ENCODE data around the gene LRRTM3.

Gene LRRTM3

DNA sequence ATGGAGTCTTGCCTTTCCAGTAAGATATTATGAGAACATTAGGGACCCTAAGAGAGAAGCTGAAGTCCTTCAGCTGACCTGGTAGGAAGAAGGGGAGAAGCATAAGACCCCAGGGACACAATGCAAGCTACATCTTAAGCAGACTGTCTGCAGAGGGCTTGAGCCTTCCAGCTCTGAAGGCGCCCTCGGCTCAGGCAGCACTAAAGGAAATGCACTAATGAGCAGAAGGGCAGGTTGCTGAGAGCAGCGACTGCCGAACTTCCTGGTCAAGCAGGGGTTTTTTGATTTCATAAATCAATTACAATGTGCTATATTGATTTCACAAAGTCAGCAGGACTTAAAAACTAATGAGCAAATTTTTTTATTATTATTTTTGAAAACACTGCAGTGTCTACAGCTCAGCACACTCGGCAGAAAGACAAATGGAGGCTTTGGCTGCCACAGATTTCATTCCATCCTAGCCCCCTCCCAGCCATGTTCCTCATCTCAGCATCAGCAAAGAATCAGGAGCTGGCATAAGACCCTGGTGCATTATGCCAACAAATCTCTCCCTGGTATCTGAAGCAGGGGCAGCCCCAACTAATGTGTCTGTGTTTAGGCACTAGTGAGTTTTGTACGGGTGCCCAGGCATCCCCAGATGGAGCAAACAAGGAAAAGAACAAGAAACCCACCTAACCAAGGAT is 57.1 kb downstream of the LRRTM3 start:
- Histone ChIP-seq H3K9me3 (replicated peaks; ENCODE audit: insufficient read depth, low read length) (no peaks in the 10 kb centered on the region), H3K27ac (ENCODE audit: low read length) (no peak overlapping the region), H3K4me3 (ENCODE audit: low read length) (no peak overlapping the region), H3F3A (ENCODE audit: insufficient read depth, low read length) (no peaks in the 10 kb centered on the region), H3K4me2 (ENCODE audit: low read depth, low read length) (no peak overlapping the region), H2AFZ (ENCODE audit: low read length) (no peak overlapping the region), H3K9ac (ENCODE audit: low read length) (no peak overlapping the region), H3K27me3 (replicated peaks; ENCODE audit: insufficient read depth, low read length) (no peaks in the 10 kb centered on the region), H3K4me1 (ENCODE audit: low read length) (peaks cover 8% of the 10 kb centered on the region; the same call in 1 of the 2 replicates), H4K20me1 (ENCODE audit: insufficient read depth, low read length) (no peaks in the 10 kb centered on the region), H3K36me3 (replicated peaks; ENCODE audit: insufficient read depth, low read length) (no peaks in the 10 kb centered on the region), H3K9me2 (replicated peaks; ENCODE audit: insufficient read depth, low read length) (no peaks in the 10 kb centered on the region), H3K79me2 (ENCODE audit: low read length) (no peaks in the 10 kb centered on the region)
- no peak for DNase-seq
- no peak for TF ChIP-seq EZH2 (optimal IDR thresholded peaks at IDR 0.05; ENCODE audit: low read depth, low read length)
- TF ChIP-seq CTCF (IDR thresholded peaks at IDR 0.05; ENCODE audit: low read length): no peak
- TF ChIP-seq EZH2phosphoT487 (IDR thresholded peaks at IDR 0.05; ENCODE audit: low read length): no peak

DNA sequence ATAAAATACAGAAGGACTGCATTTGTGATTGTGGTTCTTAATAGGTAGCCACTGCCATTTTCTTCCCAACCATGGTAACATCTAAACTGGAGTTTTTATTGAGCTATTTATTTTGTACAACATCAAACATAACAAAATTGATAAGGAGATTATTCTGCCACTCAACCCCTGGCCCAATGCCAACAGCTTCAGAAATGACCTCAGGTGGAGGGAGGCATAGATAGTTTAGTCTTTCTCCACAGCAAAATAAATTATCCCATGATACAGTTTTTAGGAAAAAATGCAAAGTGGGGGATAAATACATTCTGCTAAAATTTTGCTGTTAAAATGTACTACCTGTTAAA is 57.6 kb downstream of the LRRTM3 start:
- H3K79me2 ChIP-seq (ENCODE audit: low read length): no peaks in the 10 kb centered on the region
- no peaks in the 10 kb centered on the region for H3K27me3 ChIP-seq (replicated peaks; ENCODE audit: insufficient read depth, low read length)
- no peak overlapping the region for H3K9ac ChIP-seq (ENCODE audit: low read length)
- no peak overlapping the region for H3K4me2 ChIP-seq (ENCODE audit: low read depth, low read length)
- peaks cover 8% of the 10 kb centered on the region; the same call in 1 of the 2 replicates for H3K4me1 ChIP-seq (ENCODE audit: low read length)
- H3K4me3 ChIP-seq (ENCODE audit: low read length): no peak overlapping the region
- H3F3A ChIP-seq (ENCODE audit: insufficient read depth, low read length): no peaks in the 10 kb centered on the region
- TF ChIP-seq CTCF (IDR thresholded peaks at IDR 0.05; ENCODE audit: low read length): no peak
- TF ChIP-seq EZH2phosphoT487 (IDR thresholded peaks at IDR 0.05; ENCODE audit: low read length): no peak
- no peak for TF ChIP-seq EZH2 (optimal IDR thresholded peaks at IDR 0.05; ENCODE audit: low read depth, low read length)
- no peak for DNase-seq
- H3K27ac ChIP-seq (ENCODE audit: low read length): no peak overlapping the region
- H4K20me1 ChIP-seq (ENCODE audit: insufficient read depth, low read length): no peaks in the 10 kb centered on the region
- H2AFZ ChIP-seq (ENCODE audit: low read length): no peak overlapping the region
- no peaks in the 10 kb centered on the region for H3K36me3 ChIP-seq (replicated peaks; ENCODE audit: insufficient read depth, low read length)
- no peaks in the 10 kb centered on the region for H3K9me3 ChIP-seq (replicated peaks; ENCODE audit: insufficient read depth, low read length)
- H3K9me2 ChIP-seq (replicated peaks; ENCODE audit: insufficient read depth, low read length): no peaks in the 10 kb centered on the region

DNA sequence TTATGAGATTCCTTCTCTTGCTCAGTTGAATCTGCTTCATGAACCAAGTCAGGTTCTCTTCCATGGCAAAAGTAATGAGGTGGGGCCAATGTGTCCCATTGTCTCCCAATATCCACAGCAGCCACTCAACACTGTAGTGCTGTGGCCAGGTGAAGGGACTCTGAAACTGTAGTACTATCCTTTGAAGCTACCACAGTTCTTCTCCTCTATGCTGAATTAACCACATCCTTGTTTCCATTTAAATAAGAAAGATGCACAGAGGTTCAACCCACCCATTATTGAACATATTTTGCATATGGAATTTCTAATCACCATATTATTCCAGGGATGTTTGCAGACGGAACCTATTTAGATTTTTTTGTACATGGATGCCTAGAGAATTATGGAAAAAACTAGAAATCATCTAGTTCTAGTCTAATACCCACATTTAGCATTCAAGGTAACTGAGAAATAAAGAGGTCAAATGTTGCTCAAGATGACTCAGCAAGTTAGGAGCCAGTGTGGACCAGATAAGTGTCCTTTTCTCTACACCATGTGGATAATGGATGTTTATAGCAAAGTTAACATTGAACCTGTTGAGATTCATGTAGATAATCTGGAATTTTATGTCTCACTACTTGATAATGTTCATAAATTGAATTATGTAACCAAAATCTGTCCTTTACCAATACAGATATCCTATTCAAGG is 64.5 kb downstream of the LRRTM3 start:
- TF ChIP-seq EZH2 (optimal IDR thresholded peaks at IDR 0.05; ENCODE audit: low read depth, low read length) (no peak), CTCF (IDR thresholded peaks at IDR 0.05; ENCODE audit: low read length) (no peak), EZH2phosphoT487 (IDR thresholded peaks at IDR 0.05; ENCODE audit: low read length) (no peak)
- no peak overlapping the region for H2AFZ ChIP-seq (ENCODE audit: low read length)
- no peaks in the 10 kb centered on the region for H3K36me3 ChIP-seq (replicated peaks; ENCODE audit: insufficient read depth, low read length)
- H3F3A ChIP-seq (ENCODE audit: insufficient read depth, low read length): no peaks in the 10 kb centered on the region
- no peaks in the 10 kb centered on the region; the same call in 1 of the 2 replicates for H3K4me1 ChIP-seq (ENCODE audit: low read length)
- H3K9me3 ChIP-seq (replicated peaks; ENCODE audit: insufficient read depth, low read length): no peaks in the 10 kb centered on the region
- no peak overlapping the region for H3K4me2 ChIP-seq (ENCODE audit: low read depth, low read length)
- H3K79me2 ChIP-seq (ENCODE audit: low read length): no peaks in the 10 kb centered on the region
- H3K27me3 ChIP-seq (replicated peaks; ENCODE audit: insufficient read depth, low read length): no peaks in the 10 kb centered on the region
- H4K20me1 ChIP-seq (ENCODE audit: insufficient read depth, low read length): no peaks in the 10 kb centered on the region
- no peaks in the 10 kb centered on the region for H3K9me2 ChIP-seq (replicated peaks; ENCODE audit: insufficient read depth, low read length)
- no peak overlapping the region for H3K9ac ChIP-seq (ENCODE audit: low read length)
- no peak overlapping the region for H3K4me3 ChIP-seq (ENCODE audit: low read length)
- DNase-seq: no peak
- no peak overlapping the region for H3K27ac ChIP-seq (ENCODE audit: low read length)

All from MM.1S (cell line).